GM12878 (cell line): ENCODE measurements around the gene DIDO1. TPM values are rescaled to one million over a fixed set of nuclear protein-coding genes. Genes with fewer than 3 reads are reported as not detected.

Experiments used
- ATAC-seq: fragments of 200-7000 bp; cut with Tn5 transposase; 3 replicates; pipeline ENCODE4 v1.9.1; 2020; ENCODE audit warnings: mild to moderate bottlenecking, moderate library complexity
- BruUV-seq: library from RNA; stranded (reverse); fragments of 400-500 nt; replicated peaks from 2 replicates; lab custom pipeline; 2021; lab: Mats Ljungman, UMichigan
- CTCF ChIA-PET: fragments of 300-600 bp; sonication (Branson Sonifier 250); formaldehyde crosslinking; extraction: SDS; loops from one replicate; lab custom pipeline; 2021; ENCODE audit warnings: inconsistent platforms; lab: Yijun Ruan, JAX
- POLR2A ChIA-PET: fragments of 350-600 bp; formaldehyde crosslinking; extraction: SDS; loops from one replicate; lab custom pipeline; 2021; ENCODE audit warnings: inconsistent platforms; lab: Charles Lee
- RAD21 ChIA-PET: fragments of 300-600 bp; sonication (Branson Sonifier 250); formaldehyde crosslinking; loops from one replicate; lab custom pipeline; 2023; ENCODE audit warnings: antibody characterized with exemption; ENCODE audit not compliant: unreplicated experiment; lab: Charles Lee
- SMC1A ChIA-PET: fragments of 300-600 bp; sonication (Branson Sonifier 250); formaldehyde crosslinking; loops from one replicate; lab custom pipeline; 2023; ENCODE audit not compliant: unreplicated experiment, uncharacterized antibody; lab: Charles Lee
- DNase-seq: peaks from one replicate; pipeline ENCODE4 v3.0.0-alpha.2; 2011; ENCODE audit warnings: low read depth, low spot score
- FAIRE-seq: peaks from 3 replicates; lab custom pipeline; 2011; peaks lifted over from hg19 to GRCh38; lab: Jason Lieb, UNC
- H2AFZ ChIP-seq: 2 replicates; pipeline ENCODE4 v1.6.0; 2011; ENCODE audit warnings: low read depth, low read length, control low read depth; ENCODE audit not compliant: control insufficient read depth
- H3K27ac ChIP-seq: 2 replicates; pipeline ENCODE4 v1.5.1; 2011; ENCODE audit warnings: control low read depth; ENCODE audit not compliant: control insufficient read depth, insufficient read depth
- H3K27me3 ChIP-seq, 2 experiments: replicated peaks in 1 of 2; 2 replicates each; pipeline versions ENCODE4 v1.6.0 to v1.6.1; 2011; ENCODE audit warnings: low read length in 1 of 2; ENCODE audit not compliant: control insufficient read depth in 2 of 2, insufficient read depth in 2 of 2
- H3K36me3 ChIP-seq, 2 experiments: 2 replicates each; pipeline ENCODE4 v1.5.1; 2011; ENCODE audit warnings: low read length in 1 of 2; ENCODE audit not compliant: control insufficient read depth in 2 of 2, insufficient read depth in 2 of 2
- H3K4me1 ChIP-seq: 2 replicates; pipeline ENCODE4 v1.6.1; 2011; ENCODE audit warnings: mild to moderate bottlenecking, low read length, moderate library complexity, mixed read lengths; ENCODE audit not compliant: control insufficient read depth, insufficient read depth
- H3K4me2 ChIP-seq: 2 replicates; pipeline ENCODE4 v1.6.0; 2011; ENCODE audit warnings: control low read depth; ENCODE audit not compliant: control insufficient read depth, insufficient read depth
- H3K4me3 ChIP-seq: fragments of 200-600 bp; sonication (generic); 2 replicates; pipeline ENCODE4 v1.5.1; 2016
- H3K79me2 ChIP-seq: 2 replicates; pipeline ENCODE4 v1.6.0; 2011; ENCODE audit warnings: low read length; ENCODE audit not compliant: control insufficient read depth, insufficient read depth
- H3K9ac ChIP-seq: 2 replicates; pipeline ENCODE4 v1.8.0; 2011; ENCODE audit warnings: low read length, control low read depth, mixed read lengths; ENCODE audit not compliant: control insufficient read depth, insufficient read depth
- H3K9me3 ChIP-seq: replicated peaks from 3 replicates; pipeline ENCODE4 v1.5.1; 2011; ENCODE audit warnings: mild to moderate bottlenecking, low read length; ENCODE audit not compliant: control insufficient read depth, insufficient read depth
- H4K20me1 ChIP-seq: 2 replicates; pipeline ENCODE4 v1.6.0; 2011; ENCODE audit not compliant: control insufficient read depth, insufficient read depth
- ATF3 ChIP-seq: IDR thresholded peaks from 2 replicates; pipeline ENCODE4 v1.6.1; 2011; ENCODE audit warnings: low read depth, mild to moderate bottlenecking, low read length, moderate library complexity, borderline replicate concordance; ENCODE audit errors: extremely low read depth
- CUX1 ChIP-seq: IDR thresholded peaks from 2 replicates; pipeline ENCODE4 v1.6.1; 2012; ENCODE audit warnings: improper control_type of control experiment, low read depth, low read length; ENCODE audit not compliant: insufficient replicate concordance
- E4F1 ChIP-seq: fragments of 450-650 bp; IDR thresholded peaks from 2 replicates; pipeline ENCODE4 v1.6.1; 2018; ENCODE audit warnings: borderline replicate concordance, mild to moderate bottlenecking; ENCODE audit not compliant: partially characterized antibody
- FOXK2 ChIP-seq: fragments of 450-650 bp; IDR thresholded peaks from 2 replicates; pipeline ENCODE4 v1.6.1; 2017; ENCODE audit warnings: mild to moderate bottlenecking, moderate library complexity
- GATAD2B ChIP-seq: fragments of 450-650 bp; conservative IDR thresholded peaks from 2 replicates; pipeline ENCODE4 v1.6.1; 2017; ENCODE audit warnings: low read depth, mild to moderate bottlenecking, moderate library complexity
- JUND ChIP-seq: IDR thresholded peaks from 2 replicates; pipeline ENCODE4 v1.6.1; 2012; ENCODE audit warnings: low read depth, mild to moderate bottlenecking, low read length, improper control_type of control experiment, moderate library complexity
- LARP7 ChIP-seq: fragments of 450-650 bp; IDR thresholded peaks from 2 replicates; pipeline ENCODE4 v1.6.1; 2017; ENCODE audit warnings: mild to moderate bottlenecking
- MYB ChIP-seq: fragments of 150-350 bp; IDR thresholded peaks from 2 replicates; pipeline ENCODE4 v1.6.1; 2014; ENCODE audit warnings: mild to moderate bottlenecking, low read depth, low read length, borderline replicate concordance
- NFYA ChIP-seq: IDR thresholded peaks from 2 replicates; pipeline ENCODE4 v1.6.1; 2011; ENCODE audit warnings: low read depth, mild to moderate bottlenecking, low read length, improper control_type of control experiment, borderline replicate concordance
- NFYB ChIP-seq: IDR thresholded peaks from 2 replicates; pipeline ENCODE4 v1.6.1; 2011; ENCODE audit warnings: low read depth, mild to moderate bottlenecking, low read length, improper control_type of control experiment, moderate library complexity; ENCODE audit not compliant: insufficient read depth
- SREBF2 ChIP-seq: IDR thresholded peaks from 2 replicates; pipeline ENCODE4 v1.6.1; 2012; ENCODE audit warnings: mild to moderate bottlenecking, low read length
- WGBS: methylation state at CpG from one replicate; pipeline ENCODE4 v1.1.6; 2016; ENCODE audit warnings: low lambda C conversion rate; ENCODE audit not compliant: insufficient replicate concordance, insufficient coverage; ENCODE audit errors: missing lambda C conversion rate; 5-methylcytosine and 5-hydroxymethylcytosine counted together
- in situ Hi-C: fragments of 300-500 bp; cut with MboI; formaldehyde crosslinking; loops from 9 replicates; pipeline ENCODE4 v1.14.3; 2018; ENCODE audit warnings: mixed read lengths
- intact Hi-C: fragments of 100-400 bp; cut with micrococcal nuclease; formaldehyde crosslinking; loops from one replicate; pipeline ENCODE4 v1.14.2; 2022; ENCODE audit not compliant: unreplicated experiment
- polyA plus RNA-seq, 11 experiments: library from polyadenylated mRNA; depleted of rRNA in 4 of 11; unstranded in 6 of 11; stranded (reverse) in 5 of 11; fragments of >200 nt; fragmentation: Nextera tagmentation in 4 of 11; fragmentation: Illumina TruSeq in 1 of 11; extraction: Ambion mirVana in 4 of 11; extraction: Trizol in 1 of 11; gene quantifications; 1 replicate in 1 of 11; 2 replicates in 10 of 11; pipeline versions ENCODE4 v1.2.1 to v1.2.3, GENCODE V29; 2011 to 2016; ENCODE audit warnings: inconsistent platforms in 2 of 11, missing spikeins in 2 of 11, low read depth in 1 of 11
- total RNA-seq, 4 experiments: library from RNA; depleted of rRNA in 3 of 4; stranded (reverse); fragments of >200 nt in 3 of 4; fragmentation: Illumina TruSeq in 1 of 4; extraction: Trizol in 1 of 4; gene quantifications; 2 replicates each; pipeline versions ENCODE4 v1.2.1 to v1.2.3, GENCODE V29; 2013 to 2021

Gene DIDO1
- total and polyA plus RNA-seq, 10 of the 15 experiments (the other 5 are each of a cell fraction or from before 2014, with no cell fraction given) = 5.5 to 56.4 (median 38.4) TPM

GRCh38 chr20:62872184-62872847, 54.0 kb downstream of the DIDO1 start:
- DNase-seq (no peak), FAIRE-seq (no peak), ATAC-seq (no peak)
- POLR2A ChIA-PET = no interaction called here
- Histone ChIP-seq H4K20me1 (no peaks in the 10 kb centered on the region), H3K4me2 (no peak overlapping the region), H2AFZ (no peak overlapping the region), H3K4me3 (no peak overlapping the region), H3K9ac (no peak overlapping the region), H3K4me1 (no peaks in the 10 kb centered on the region), H3K79me2 (no peaks in the 10 kb centered on the region), H3K27me3 (no peaks in the 10 kb centered on the region; a peak in 1 of 4 replicates), H3K9me3 (no peaks in the 10 kb centered on the region), H3K27ac (no peak overlapping the region), H3K36me3 (no peaks in the 10 kb centered on the region)
- 64% methylated on average over 18 of the region's 18 CpGs for WGBS
- in situ Hi-C loops = no loop called here
- RAD21 ChIA-PET = interaction anchor here (1.1 kb wide), 1 partner anchor 137 kb away, joined by 4 read pairs; no protein-coding TSS in a partner anchor
- intact Hi-C loops = no loop called here
- TF ChIP-seq SREBF2 = no peak
- TF ChIP-seq NFYA = no peak
- TF ChIP-seq JUND = no peak
- TF ChIP-seq GATAD2B = no peak
- no peak for TF ChIP-seq LARP7
- TF ChIP-seq FOXK2 = no peak
- TF ChIP-seq CUX1 = no peak
- TF ChIP-seq E4F1 = no peak
- no peak for TF ChIP-seq NFYB
- no peak for TF ChIP-seq ATF3
- TF ChIP-seq MYB = no peak
- BruUV-seq = no TSS peak
- SMC1A ChIA-PET = interaction anchor here (1.1 kb wide), 1 partner anchor 377 kb away, joined by 4 read pairs; no protein-coding TSS in a partner anchor
- CTCF ChIA-PET = interaction anchor here (0.5 to 1.0 kb wide), 3 partner anchors 27 to 50 kb away, joined by 3 read pairs; no protein-coding TSS in a partner anchor
